Measurements from ENCODE around the gene LYPD1. TPM values are rescaled to one million over a fixed set of nuclear protein-coding genes. Genes with fewer than 3 reads are reported as not detected.

LYPD1 gene
- total and polyA plus RNA-seq, 2 experiments from 2014 or later, result 1.5 to 4.2 TPM

GRCh38 chr2:132668189-132668823, 1.7 kb downstream of the LYPD1 start:
- ATAC-seq (peak; percentile 46), DNase-seq (ENCODE audit: low spot score) (peak; percentile 71)
- TF ChIP-seq EZH2 (IDR thresholded peaks at IDR 0.05; ENCODE audit: low read depth, unreplicated experiment) (no peak), CTCF (conservative IDR thresholded peaks at IDR 0.05; ENCODE audit: low read depth in 2 of 2) (peak; percentile 48 to 61), ETS1 (IDR thresholded peaks at IDR 0.05) (no peak)
- Mint-ChIP-seq H3K4me3 (peak overlapping the region; percentile 80), H3K27ac (no peak overlapping the region), H3K4me1 (peaks cover 15% of the 10 kb centered on the region), H3K27me3 (ENCODE audit: insufficient read depth, low read depth, poor library complexity) (peaks cover 52% of the 10 kb centered on the region), H3K9me3 (no peaks in the 10 kb centered on the region), H3K36me3 (ENCODE audit: low read depth) (no peaks in the 10 kb centered on the region)
- H3K27ac ChIP-seq (ENCODE audit: low read depth), result no peak overlapping the region
- no peak overlapping the region for H2AFZ ChIP-seq
- peaks cover 22% of the 10 kb centered on the region for H3K4me1 ChIP-seq (ENCODE audit: insufficient read depth)
- no peaks in the 10 kb centered on the region for H4K20me1 ChIP-seq (replicated peaks; ENCODE audit: insufficient read depth)
- H3K79me2 ChIP-seq (replicated peaks; ENCODE audit: insufficient read depth), result no peaks in the 10 kb centered on the region
- peak overlapping the region; percentile 79 for H3K4me3 ChIP-seq
- H3K27me3 ChIP-seq (ENCODE audit: insufficient read depth), result peaks cover 75% of the 10 kb centered on the region
- no peaks in the 10 kb centered on the region for H3F3A ChIP-seq (replicated peaks; ENCODE audit: low read depth)
- no peaks in the 10 kb centered on the region for H3K36me3 ChIP-seq (ENCODE audit: insufficient read depth)
- H3K4me2 ChIP-seq, result peak overlapping the region; percentile 93
- H3K9me2 ChIP-seq (ENCODE audit: insufficient read depth), result no peaks in the 10 kb centered on the region

- TF ChIP-seq STAT1 (IDR thresholded peaks at IDR 0.05; ENCODE audit: unreplicated experiment), result no peak
- ATAC-seq (no peak), DNase-seq (ENCODE audit: low spot score) (no peak)
- H3K4me3 Mint-ChIP-seq, result no peak overlapping the region
- no peak overlapping the region for H3K27ac Mint-ChIP-seq
- Histone ChIP-seq H2AFZ (no peak overlapping the region), H3K9me2 (ENCODE audit: insufficient read depth) (no peaks in the 10 kb centered on the region), H3K79me2 (replicated peaks; ENCODE audit: insufficient read depth) (no peaks in the 10 kb centered on the region), H3K4me2 (peak overlapping the region; percentile 93), H3K27me3 (ENCODE audit: insufficient read depth) (peaks cover 69% of the 10 kb centered on the region), H3K4me3 (peak overlapping the region; percentile 79), H3F3A (replicated peaks; ENCODE audit: low read depth) (no peaks in the 10 kb centered on the region), H3K27ac (ENCODE audit: low read depth) (no peak overlapping the region), H3K36me3 (ENCODE audit: insufficient read depth) (no peaks in the 10 kb centered on the region), H3K4me1 (ENCODE audit: insufficient read depth) (peaks cover 22% of the 10 kb centered on the region), H4K20me1 (replicated peaks; ENCODE audit: insufficient read depth) (no peaks in the 10 kb centered on the region)
- peaks cover 15% of the 10 kb centered on the region for H3K4me1 Mint-ChIP-seq
- peaks cover 48% of the 10 kb centered on the region for H3K27me3 Mint-ChIP-seq (ENCODE audit: insufficient read depth, low read depth, poor library complexity)
- H3K9me3 Mint-ChIP-seq, result no peaks in the 10 kb centered on the region
- H3K36me3 Mint-ChIP-seq (ENCODE audit: low read depth), result no peaks in the 10 kb centered on the region
Observed at GRCh38 chr2:132667706-132668105, 2.3 kb downstream of the LYPD1 start.

GRCh38 chr2:132665401-132666140, 4.4 kb downstream of the LYPD1 start:
- no peak overlapping the region for H3K4me3 ChIP-seq
- Mint-ChIP-seq H3K4me3 (no peak overlapping the region), H3K27ac (no peak overlapping the region), H3K36me3 (ENCODE audit: low read depth) (no peaks in the 10 kb centered on the region), H3K27me3 (ENCODE audit: insufficient read depth, low read depth, poor library complexity) (peaks cover 31% of the 10 kb centered on the region), H3K9me3 (no peaks in the 10 kb centered on the region), H3K4me1 (peaks cover 12% of the 10 kb centered on the region)
- H3K4me1 ChIP-seq (ENCODE audit: insufficient read depth), result peaks cover 16% of the 10 kb centered on the region
- no peak overlapping the region for H3K27ac ChIP-seq (ENCODE audit: low read depth)
- DNase-seq (ENCODE audit: low spot score), result no peak
- no peak for ATAC-seq
- H4K20me1 ChIP-seq (replicated peaks; ENCODE audit: insufficient read depth), result no peaks in the 10 kb centered on the region
- no peaks in the 10 kb centered on the region for H3K79me2 ChIP-seq (replicated peaks; ENCODE audit: insufficient read depth)
- no peak overlapping the region for H2AFZ ChIP-seq
- no peak overlapping the region for H3K4me2 ChIP-seq
- no peaks in the 10 kb centered on the region for H3K36me3 ChIP-seq (ENCODE audit: insufficient read depth)
- H3F3A ChIP-seq (replicated peaks; ENCODE audit: low read depth), result no peaks in the 10 kb centered on the region
- peaks cover 6% of the 10 kb centered on the region; the same call in 1 of the 2 replicates for H3K9me2 ChIP-seq (ENCODE audit: insufficient read depth)
- peaks cover 48% of the 10 kb centered on the region for H3K27me3 ChIP-seq (ENCODE audit: insufficient read depth)
- TF ChIP-seq POLR2AphosphoS5 (IDR thresholded peaks at IDR 0.05; ENCODE audit: low read depth) (no peak), CTCF (conservative IDR thresholded peaks at IDR 0.05; ENCODE audit: low read depth in 2 of 2) (no peak)
